OCI-LY7 (cell line): ENCODE data around the gene CNOT6L. TPM values are rescaled to one million over a fixed set of nuclear protein-coding genes. Genes with fewer than 3 reads are reported as not detected.

ENCODE experiments used
- BruUV-seq: library from RNA; stranded (reverse); fragments of 400-500 nt; replicated peaks from 2 replicates; lab custom pipeline; 2021; lab: Mats Ljungman, UMichigan
- CTCF ChIA-PET: fragments of 300-600 bp; sonication (Branson Sonifier 250); formaldehyde crosslinking; loops from one replicate; lab custom pipeline; 2022; ENCODE audit warnings: antibody characterized with exemption; ENCODE audit not compliant: unreplicated experiment; lab: Charles Lee
- POLR2A ChIA-PET: fragments of 300-600 bp; sonication (Branson Sonifier 250); formaldehyde crosslinking; loops from one replicate; lab custom pipeline; 2022; ENCODE audit warnings: antibody characterized with exemption; lab: Charles Lee
- DNase-seq: peaks from one replicate; pipeline ENCODE4 v3.0.0-alpha.2; 2015; ENCODE audit warnings: low spot score
- H2AFZ ChIP-seq: fragments of 200-600 bp; sonication (generic), shearing (Covaris generic); 2 replicates; pipeline ENCODE4 v1.6.1; 2014; ENCODE audit warnings: mild to moderate bottlenecking, antibody characterized with exemption, low read length, moderate library complexity
- H3K27ac ChIP-seq: fragments of 200-600 bp; sonication (generic); 2 replicates; pipeline ENCODE4 v1.5.1; 2014; ENCODE audit warnings: mixed run types, low read depth, mild to moderate bottlenecking, moderate library complexity, low read length, inconsistent platforms; ENCODE audit not compliant: poor library complexity, severe bottlenecking
- H3K36me3 ChIP-seq: fragments of 200-600 bp; sonication (generic); 2 replicates; pipeline ENCODE4 v1.6.1; 2014; ENCODE audit warnings: mild to moderate bottlenecking, antibody characterized with exemption, low read length, moderate library complexity, mixed read lengths; ENCODE audit not compliant: insufficient read depth
- H3K4me1 ChIP-seq: fragments of 200-600 bp; sonication (generic); 2 replicates; pipeline ENCODE4 v1.5.1; 2014; ENCODE audit warnings: mild to moderate bottlenecking, low read length; ENCODE audit not compliant: insufficient read depth, poor library complexity, severe bottlenecking
- H3K4me2 ChIP-seq: fragments of 200-600 bp; sonication (generic); 2 replicates; pipeline ENCODE4 v1.6.1; 2014; ENCODE audit warnings: mild to moderate bottlenecking, low read length
- H3K4me3 ChIP-seq: fragments of 200-600 bp; sonication (generic); 2 replicates; pipeline ENCODE4 v1.5.1; 2014; ENCODE audit warnings: mild to moderate bottlenecking, low read depth, low read length; ENCODE audit not compliant: poor library complexity, severe bottlenecking
- H3K79me2 ChIP-seq: fragments of 200-600 bp; sonication (generic); 2 replicates; pipeline ENCODE4 v1.6.1; 2016; ENCODE audit warnings: low read depth, mild to moderate bottlenecking, low read length, moderate library complexity, mixed read lengths; ENCODE audit not compliant: insufficient read depth
- H3K9me2 ChIP-seq: fragments of 200-600 bp; sonication (generic); 2 replicates; pipeline ENCODE4 v1.6.1; 2016; ENCODE audit warnings: mild to moderate bottlenecking, low read length, mixed read lengths; ENCODE audit not compliant: insufficient read depth
- H3K9me3 ChIP-seq: fragments of 200-600 bp; sonication (generic); 2 replicates; pipeline ENCODE4 v1.6.1; 2014; ENCODE audit warnings: mild to moderate bottlenecking, mixed run types, low read length, mixed read lengths
- H4K20me1 ChIP-seq: fragments of 200-600 bp; sonication (generic); 2 replicates; pipeline ENCODE4 v1.6.1; 2014; ENCODE audit warnings: mild to moderate bottlenecking, antibody characterized with exemption, low read length, moderate library complexity, mixed read lengths; ENCODE audit not compliant: insufficient read depth
- EZH2phosphoT487 ChIP-seq: fragments of 200-600 bp; sonication (generic); IDR thresholded peaks from 2 replicates; pipeline ENCODE4 v1.6.1; 2018; ENCODE audit warnings: low read depth, borderline replicate concordance, mild to moderate bottlenecking, mixed run types, antibody characterized with exemption, low read length, moderate library complexity, mixed read lengths
- intact Hi-C: fragments of 100-400 bp; cut with micrococcal nuclease; formaldehyde crosslinking; loops from one replicate; pipeline ENCODE4 v1.10.0; 2022; ENCODE audit not compliant: unreplicated experiment
- total RNA-seq, 2 experiments: library from RNA; depleted of rRNA in 1 of 2; stranded (reverse); fragments of >200 nt in 1 of 2; shearing (Covaris generic) in 1 of 2; gene quantifications; 2 replicates each; pipeline ENCODE4 v1.2.3, GENCODE V29; 2014 to 2022
- TF ChIP-seq, protein P1 (sequence below): fragments of 200-600 bp; sonication (generic); conservative IDR thresholded peaks from 2 replicates; pipeline ENCODE4 v1.5.1; 2014; ENCODE audit warnings: mild to moderate bottlenecking, antibody characterized with exemption, low read length, moderate library complexity, mixed read lengths

The CNOT6L gene
- total RNA-seq, 2 experiments from 2014 or later, result 21.4 to 112 TPM

DNA sequence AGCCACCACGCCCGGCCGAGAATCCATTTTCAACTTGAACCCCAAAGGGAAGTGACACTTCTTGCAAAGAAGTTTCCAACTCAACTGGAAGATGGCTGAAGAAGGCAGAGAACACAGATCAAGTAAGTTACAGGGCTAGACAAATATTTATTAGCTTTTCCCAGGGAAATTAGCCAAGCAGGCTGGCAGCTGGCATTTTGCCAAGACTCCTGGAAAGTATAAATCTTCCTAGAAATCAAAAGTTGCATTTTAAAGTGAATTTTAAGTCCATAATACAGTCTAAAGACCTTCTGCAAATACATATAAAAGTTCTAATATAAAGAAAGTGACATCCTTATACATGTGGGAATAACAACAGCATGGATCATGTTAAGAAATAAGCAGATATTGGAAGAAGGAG, 40.1 kb upstream of the CNOT6L start:
- Histone ChIP-seq H3K4me1 (peaks cover 35% of the 10 kb centered on the region), H2AFZ (no peak overlapping the region), H3K4me2 (no peak overlapping the region), H3K27ac (no peak overlapping the region), H3K9me2 (no peaks in the 10 kb centered on the region), H3K9me3 (no peaks in the 10 kb centered on the region), H4K20me1 (no peaks in the 10 kb centered on the region), H3K79me2 (peaks cover 14% of the 10 kb centered on the region), H3K36me3 (peaks cover 1% of the 10 kb centered on the region; the same call in 1 of the 2 replicates), H3K4me3 (no peak overlapping the region)
- ChIA-PET POLR2A (interaction anchor here (0.6 to 3.9 kb wide), 7 partner anchors 27 to 90 kb away, joined by 3 to 35 read pairs (median 6); no protein-coding TSS in a partner anchor), CTCF (no interaction called here)
- intact Hi-C loops, result no loop called here
- BruUV-seq, result no TSS peak
- TF ChIP-seq, protein P1, sequence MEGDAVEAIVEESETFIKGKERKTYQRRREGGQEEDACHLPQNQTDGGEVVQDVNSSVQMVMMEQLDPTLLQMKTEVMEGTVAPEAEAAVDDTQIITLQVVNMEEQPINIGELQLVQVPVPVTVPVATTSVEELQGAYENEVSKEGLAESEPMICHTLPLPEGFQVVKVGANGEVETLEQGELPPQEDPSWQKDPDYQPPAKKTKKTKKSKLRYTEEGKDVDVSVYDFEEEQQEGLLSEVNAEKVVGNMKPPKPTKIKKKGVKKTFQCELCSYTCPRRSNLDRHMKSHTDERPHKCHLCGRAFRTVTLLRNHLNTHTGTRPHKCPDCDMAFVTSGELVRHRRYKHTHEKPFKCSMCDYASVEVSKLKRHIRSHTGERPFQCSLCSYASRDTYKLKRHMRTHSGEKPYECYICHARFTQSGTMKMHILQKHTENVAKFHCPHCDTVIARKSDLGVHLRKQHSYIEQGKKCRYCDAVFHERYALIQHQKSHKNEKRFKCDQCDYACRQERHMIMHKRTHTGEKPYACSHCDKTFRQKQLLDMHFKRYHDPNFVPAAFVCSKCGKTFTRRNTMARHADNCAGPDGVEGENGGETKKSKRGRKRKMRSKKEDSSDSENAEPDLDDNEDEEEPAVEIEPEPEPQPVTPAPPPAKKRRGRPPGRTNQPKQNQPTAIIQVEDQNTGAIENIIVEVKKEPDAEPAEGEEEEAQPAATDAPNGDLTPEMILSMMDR, result no peak
- TF ChIP-seq EZH2phosphoT487, result no peak
- no peak for DNase-seq

DNA sequence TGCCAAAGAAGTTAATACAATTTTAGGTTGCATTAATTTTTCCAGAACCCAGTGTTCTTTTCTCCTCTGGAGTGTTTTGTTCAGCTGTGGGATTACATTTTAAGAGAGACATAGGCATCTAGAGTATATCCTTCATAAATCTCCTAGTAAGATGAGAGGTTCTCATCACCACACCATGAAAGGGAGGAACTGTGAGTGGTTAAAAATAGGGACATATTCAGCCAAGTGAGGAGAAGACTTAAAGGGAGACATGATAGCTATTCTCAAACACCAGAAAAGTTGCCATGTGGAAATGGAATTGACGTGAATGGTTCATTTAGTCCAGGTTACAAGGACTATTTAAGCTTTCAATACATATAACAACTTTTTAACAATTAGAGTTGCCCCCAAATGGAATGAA, 37.0 kb upstream of the CNOT6L start:
- H4K20me1 ChIP-seq, result no peaks in the 10 kb centered on the region
- H2AFZ ChIP-seq, result peak overlapping the region; percentile 13; the same call in 1 of the 2 replicates
- ChIA-PET POLR2A (interaction anchor here (0.5 to 2.4 kb wide), 14 partner anchors 10 to 126 kb away, joined by 3 to 11 read pairs (median 4); no protein-coding TSS in a partner anchor), CTCF (no interaction called here)
- no peaks in the 10 kb centered on the region for H3K79me2 ChIP-seq
- H3K36me3 ChIP-seq, result no peaks in the 10 kb centered on the region
- no peak overlapping the region for H3K27ac ChIP-seq
- no peak overlapping the region for H3K4me3 ChIP-seq
- DNase-seq, result no peak
- intact Hi-C loops, result no loop called here
- H3K9me3 ChIP-seq, result no peaks in the 10 kb centered on the region
- TF ChIP-seq EZH2phosphoT487, result no peak
- TF ChIP-seq, protein P1, result no peak
- peak overlapping the region; percentile 24; the same call in 1 of the 2 replicates for H3K4me2 ChIP-seq
- H3K9me2 ChIP-seq, result no peaks in the 10 kb centered on the region
- BruUV-seq, result no TSS peak
- H3K4me1 ChIP-seq, result peaks cover 33% of the 10 kb centered on the region

DNA sequence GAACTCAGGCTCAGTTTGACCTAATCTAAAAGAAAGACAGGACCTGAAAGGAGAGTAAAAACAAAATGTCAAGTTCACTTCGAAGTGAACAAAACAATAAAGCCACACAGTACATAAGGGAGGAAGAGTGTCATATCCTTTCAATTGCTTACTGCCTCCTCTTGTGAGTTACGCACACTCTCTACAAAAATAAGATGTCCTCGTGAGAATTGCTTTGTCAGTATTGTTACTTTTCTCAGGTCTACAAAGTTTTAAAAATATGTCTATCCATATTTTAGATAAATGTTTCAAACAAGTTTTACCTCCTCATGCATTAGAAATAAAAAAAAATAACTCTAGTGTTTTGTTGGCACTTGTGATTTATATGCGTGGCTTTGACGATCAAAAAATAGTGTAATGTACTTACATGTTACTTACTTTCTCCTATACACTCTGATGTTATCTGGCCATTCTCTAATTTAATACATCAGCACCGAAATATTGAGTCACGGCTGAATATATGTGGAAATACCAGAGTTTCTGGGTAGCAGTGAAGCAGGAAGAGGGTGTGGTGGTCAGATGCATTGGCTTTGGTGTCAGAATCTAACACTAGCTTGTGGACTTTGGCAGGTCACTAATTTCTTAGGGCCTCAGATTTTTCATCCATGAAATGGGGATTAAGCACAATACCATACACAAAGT, 35.4 kb upstream of the CNOT6L start:
- ChIA-PET CTCF (no interaction called here), POLR2A (interaction anchor here (0.6 to 2.4 kb wide), 4 partner anchors 16 to 34 kb away, joined by 3 to 9 read pairs (median 8); no protein-coding TSS in a partner anchor)
- Histone ChIP-seq H3K9me3 (no peaks in the 10 kb centered on the region), H3K79me2 (no peaks in the 10 kb centered on the region), H3K4me2 (no peak overlapping the region), H3K36me3 (no peaks in the 10 kb centered on the region), H3K4me3 (no peak overlapping the region), H3K4me1 (peaks cover 26% of the 10 kb centered on the region), H3K9me2 (no peaks in the 10 kb centered on the region), H3K27ac (no peak overlapping the region), H4K20me1 (no peaks in the 10 kb centered on the region), H2AFZ (peak overlapping the region; percentile 52; the same call in 1 of the 2 replicates)
- BruUV-seq, result no TSS peak
- TF ChIP-seq EZH2phosphoT487, result no peak
- TF ChIP-seq, protein P1, result no peak
- no peak for DNase-seq
- intact Hi-C loops, result no loop called here
